GM18498 (cell line): ENCODE data around the gene DSG1.
"Not testable (repeated sequence)": the region's sequence is repeated elsewhere in the genome, so short reads cannot be mapped to it uniquely, and the experiment has no call there.

Experiments
- ATAC-seq: cut with Tn5 transposase; IDR thresholded peaks from one replicate; pipeline ENCODE4 v1.9.1; 2021; ENCODE audit warnings: mild to moderate bottlenecking, moderate library complexity; ENCODE audit not compliant: unreplicated experiment

The DSG1 gene

DNA sequence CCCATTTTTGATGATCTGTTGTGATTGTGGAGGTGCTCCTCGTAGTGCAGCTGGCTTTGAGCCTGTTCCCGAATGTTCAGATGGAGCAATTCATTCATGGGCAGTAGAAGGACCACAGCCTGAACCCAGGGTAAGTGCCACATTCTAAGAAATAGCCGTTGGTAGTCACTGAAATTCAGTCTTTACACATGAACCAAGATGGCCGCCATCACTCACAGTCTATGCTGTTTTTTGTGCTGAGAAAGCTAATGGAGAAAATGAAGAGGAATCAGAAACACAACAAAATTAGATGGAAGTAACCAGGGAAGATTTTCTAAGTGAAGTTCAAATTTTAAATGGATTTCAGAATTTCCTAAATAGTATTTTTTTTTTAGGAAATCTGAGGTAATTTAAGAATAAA lies 25.5 kb downstream of the DSG1 start:
- no peak for ATAC-seq

DNA sequence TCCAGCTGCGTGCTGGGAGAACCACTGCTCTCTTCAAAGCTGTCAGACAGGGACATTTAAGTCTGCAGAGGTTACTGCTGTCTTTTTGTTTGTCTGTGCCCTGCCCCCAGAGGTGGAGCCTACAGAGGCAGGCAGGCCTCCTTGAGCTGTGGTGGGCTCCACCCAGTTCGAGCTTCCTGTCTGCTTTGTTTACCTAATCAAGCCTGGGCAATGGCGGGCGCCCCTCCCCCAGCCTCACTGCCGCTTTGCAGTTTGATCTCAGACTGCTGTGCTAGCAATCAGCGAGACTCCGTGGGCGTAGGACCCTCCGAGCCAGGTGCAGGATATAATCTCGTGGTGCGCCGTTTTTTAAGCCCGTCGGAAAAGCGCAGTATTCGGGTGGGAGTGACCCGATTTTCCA lies 35.4 kb downstream of the DSG1 start:
- not testable (repeated sequence) for ATAC-seq

DNA sequence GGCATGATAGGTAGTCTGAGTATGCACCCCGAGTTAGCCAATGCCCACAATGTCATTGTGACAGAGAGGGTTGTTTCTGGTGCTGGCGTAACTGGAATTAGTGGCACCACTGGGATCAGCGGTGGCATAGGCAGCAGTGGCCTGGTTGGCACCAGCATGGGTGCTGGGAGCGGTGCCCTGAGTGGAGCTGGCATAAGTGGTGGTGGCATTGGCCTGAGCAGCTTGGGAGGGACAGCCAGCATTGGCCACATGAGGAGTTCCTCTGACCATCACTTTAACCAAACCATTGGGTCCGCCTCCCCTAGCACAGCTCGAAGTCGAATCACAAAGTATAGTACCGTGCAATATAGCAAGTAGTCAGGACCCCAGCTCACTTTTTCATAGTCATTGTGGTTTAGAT lies 37.0 kb downstream of the DSG1 start:
- no peak for ATAC-seq

DNA sequence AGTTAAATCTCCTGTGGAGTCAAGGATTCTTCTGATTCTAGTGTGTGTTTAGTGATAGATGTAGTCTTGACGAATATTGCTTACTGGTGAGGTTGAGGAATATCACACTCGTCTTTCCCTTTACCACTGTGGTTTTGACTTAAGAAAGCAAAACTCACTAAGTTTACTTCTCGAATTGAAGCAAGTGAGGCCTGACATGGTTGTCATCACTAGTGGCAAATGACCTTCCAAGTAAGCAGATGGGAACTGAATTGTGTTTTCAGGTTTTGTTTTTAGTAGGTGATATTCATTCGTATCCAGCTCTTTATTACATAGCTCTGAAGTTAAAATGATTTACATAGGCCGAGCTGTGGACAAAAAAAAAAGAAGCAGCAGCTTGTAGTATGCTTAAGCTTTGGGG lies 38.1 kb downstream of the DSG1 start:
- no peak for ATAC-seq

DNA sequence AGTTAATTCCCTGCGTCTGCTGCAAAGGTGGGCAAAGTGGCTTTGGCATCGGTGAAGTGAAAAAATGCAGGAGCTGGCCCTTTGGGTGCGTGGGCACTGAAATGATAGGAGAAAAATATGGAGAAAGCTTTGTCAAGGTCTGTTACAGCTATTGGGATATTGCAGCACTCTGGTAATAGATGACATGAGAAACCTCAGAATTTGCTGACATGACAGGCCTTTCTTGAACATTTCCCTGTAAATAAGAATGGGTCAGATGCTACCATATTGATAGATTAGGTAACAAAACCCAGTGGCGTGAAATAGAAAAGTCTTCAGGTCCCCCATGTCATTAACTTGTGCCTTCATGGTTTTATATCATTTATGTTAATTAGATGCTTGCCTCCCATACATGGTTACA lies 46.2 kb downstream of the DSG1 start:
- ATAC-seq, result no peak

DNA sequence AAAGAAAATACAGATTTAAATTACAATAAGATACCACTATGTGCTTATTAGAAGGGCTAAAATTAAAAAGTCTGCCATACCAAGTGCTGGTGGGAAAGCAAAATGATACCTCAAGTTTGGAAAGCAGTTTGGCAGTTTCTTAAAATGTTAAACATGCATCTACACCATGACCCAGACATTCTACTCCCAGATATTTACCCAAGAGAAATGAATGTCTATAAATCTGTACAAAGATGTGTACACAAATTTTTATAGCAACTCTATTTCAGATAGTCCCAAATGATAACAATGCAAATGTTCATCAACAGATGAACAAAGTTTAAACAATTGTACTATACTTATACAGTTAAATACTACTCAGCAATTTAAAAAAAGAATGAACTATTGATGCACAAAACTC lies 51.5 kb downstream of the DSG1 start:
- no peak for ATAC-seq

DNA sequence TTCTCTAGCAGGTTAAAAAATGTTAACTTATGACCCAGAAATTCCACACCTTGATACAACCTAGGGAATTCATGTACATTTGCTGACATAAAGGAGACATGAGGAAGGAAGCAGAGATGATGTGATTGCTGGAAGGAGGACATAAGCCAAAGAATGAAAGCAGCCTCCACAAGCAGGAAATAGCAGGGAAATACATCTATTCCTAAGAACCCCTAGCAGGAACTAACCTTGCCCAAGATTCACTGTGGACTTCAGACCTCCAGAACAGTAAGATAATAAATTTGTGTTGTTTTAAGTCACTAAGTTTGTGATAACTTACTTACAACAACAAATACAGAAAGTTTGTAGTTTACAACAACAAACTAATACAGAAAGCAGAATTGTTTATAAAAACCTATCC lies 54.0 kb downstream of the DSG1 start:
- ATAC-seq, result no peak

DNA sequence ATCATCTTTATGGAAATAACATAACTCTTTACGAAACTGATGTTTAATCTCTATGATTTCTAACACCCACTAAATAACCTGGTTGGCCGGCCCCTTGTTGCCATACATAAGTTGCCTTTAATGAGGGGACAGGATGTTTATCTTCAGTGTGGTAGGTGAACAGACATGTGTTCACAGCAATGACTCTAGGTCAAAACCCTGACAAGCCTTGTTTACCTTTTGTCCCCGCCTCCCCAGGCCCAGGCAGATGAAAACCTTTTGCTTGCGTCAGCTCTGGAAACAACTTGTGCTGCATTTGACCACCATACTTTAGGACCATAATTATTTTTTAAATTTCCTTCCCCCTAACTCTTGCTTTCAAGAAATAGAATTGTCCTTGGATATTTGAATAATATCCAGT lies 55.7 kb downstream of the DSG1 start:
- no peak for ATAC-seq

DNA sequence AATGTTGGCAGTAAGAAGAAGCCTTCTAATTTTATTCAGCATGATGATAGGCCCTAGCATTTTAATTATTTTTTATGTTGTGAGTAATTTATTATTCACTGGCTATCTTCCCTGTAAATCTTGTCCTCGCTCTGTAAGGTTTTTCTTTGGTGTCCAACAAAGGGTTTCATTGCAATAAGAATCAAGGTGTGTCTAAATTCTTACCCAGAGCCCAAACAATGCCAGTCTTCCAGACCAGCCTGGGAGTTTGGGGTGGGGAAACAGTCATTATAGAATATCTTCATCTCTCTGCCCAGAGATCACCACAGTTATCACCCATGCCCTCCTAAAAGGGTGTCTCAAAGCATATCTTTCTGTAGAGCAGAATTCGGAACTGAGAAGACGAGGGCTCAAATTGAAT lies 58.5 kb downstream of the DSG1 start, which contains the start of gene DSG4:
Gene DSG4, plus strand, starts transcription at position 301 of the 400 bp plus-strand sequence. CDS start 135 bp downstream, outside the sequence.
- ATAC-seq, result no peak

DNA sequence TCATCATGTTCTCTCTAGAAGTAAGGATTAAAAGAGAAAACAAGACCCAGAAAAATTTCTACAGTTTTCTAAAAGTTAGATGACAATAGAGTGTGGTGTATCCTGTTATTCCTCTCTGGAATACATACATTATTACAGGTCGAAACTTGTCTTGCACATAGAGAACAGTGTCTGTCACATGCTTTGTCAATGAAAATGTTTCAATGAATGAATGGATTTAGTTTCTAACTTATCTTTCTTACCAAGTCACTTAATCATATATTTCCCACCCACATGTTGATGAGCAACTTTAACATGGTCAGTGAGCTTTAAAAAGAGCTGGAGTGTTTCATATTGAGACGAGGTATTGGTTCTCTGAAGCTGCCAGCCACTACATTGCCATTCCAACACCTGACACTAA lies 63.0 kb downstream of the DSG1 start:
- ATAC-seq, result no peak

DNA sequence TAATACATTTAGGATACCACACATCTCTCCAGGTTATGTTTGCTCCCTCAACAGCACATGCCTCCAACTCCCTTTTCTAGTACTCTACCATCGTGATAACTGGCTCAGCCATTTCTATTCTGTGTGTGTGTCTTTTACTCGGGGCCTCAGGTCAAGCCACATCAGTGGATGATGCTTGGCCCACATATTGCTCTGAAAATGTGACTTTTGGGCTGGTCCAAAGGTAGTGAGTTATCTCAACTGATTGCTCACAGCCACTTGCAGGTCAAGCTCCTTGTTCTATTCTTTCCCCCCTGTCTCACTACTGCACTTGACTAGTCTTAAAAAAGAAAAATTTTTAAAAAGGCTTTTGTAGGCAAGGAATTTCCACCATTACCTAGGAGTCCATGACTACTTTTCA lies 64.1 kb downstream of the DSG1 start:
- no peak for ATAC-seq

DNA sequence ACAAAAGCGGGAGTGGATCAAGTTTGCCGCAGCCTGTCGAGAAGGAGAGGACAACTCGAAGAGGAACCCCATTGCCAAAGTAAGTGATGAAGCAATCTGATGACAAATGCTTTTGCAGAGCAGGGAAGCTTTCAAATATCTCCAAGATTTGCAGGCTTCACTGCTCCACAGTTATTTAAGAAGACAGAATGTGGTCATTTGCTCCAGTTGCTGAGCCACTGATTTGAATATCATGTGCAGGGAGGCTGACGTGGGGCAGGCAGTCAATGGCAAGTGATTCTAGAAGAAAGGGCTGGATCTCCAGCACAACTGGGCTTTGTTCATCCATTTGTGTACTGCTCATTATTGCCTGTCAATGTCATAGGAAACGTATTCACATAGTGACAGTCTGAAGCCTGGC lies 68.8 kb downstream of the DSG1 start:
- no peak for ATAC-seq

DNA sequence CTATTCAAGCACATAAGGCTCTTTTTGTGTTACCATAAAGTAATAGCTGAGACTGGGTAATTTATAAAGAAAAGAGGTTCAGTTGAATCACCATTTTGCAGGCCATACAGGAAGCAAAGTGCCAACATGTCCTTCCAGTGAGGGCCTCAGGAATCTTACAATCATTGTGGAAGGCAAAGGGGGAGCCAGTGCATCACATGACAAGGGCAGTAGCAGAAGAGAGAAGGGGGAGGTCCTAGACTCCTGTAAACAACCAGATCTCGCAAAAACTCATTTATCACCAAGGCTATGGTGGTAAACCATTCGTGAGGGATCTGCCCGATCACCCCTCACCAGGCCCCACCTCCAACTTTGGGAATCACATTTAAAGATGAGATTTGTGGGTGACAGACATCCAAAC lies 75.3 kb downstream of the DSG1 start:
- no peak for ATAC-seq

DNA sequence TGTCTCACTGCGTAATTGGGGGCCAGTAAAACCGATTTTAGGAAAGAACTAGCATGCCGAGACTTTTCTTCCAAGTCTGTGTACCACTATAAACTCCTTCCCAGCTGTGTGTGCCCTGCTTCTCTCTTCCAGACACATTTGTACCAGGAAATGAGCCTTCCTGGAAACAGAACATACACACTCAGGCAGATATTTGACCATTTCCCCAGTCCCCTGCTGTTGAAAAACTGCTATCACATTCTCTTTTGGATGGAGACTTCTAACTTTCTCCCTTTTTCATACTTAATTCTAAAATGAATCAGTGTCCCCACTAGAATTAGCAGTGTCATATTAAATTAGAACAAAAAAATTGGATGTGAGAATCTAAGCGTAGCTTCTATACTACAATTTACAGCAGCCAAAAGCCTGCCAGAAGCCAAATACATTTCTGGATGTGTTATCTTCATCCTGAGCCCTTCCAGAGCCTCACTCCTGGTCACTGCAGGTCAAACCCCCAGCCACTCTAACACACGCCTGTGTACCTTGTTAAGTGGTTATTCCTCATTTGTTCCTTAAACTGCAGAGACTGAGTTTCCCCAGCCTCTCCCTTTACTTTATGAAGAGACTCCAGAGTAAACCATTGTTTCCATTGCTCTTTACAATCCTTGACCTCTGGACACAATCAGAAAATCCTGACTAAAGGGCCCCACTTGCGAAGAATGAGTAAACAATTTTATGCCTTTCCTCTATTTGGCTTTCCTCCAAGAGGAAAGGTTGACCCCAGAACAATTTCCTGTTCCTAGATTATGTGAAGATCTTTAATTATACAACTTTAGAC lies 79.0 kb downstream of the DSG1 start:
- ATAC-seq, result no peak

DNA sequence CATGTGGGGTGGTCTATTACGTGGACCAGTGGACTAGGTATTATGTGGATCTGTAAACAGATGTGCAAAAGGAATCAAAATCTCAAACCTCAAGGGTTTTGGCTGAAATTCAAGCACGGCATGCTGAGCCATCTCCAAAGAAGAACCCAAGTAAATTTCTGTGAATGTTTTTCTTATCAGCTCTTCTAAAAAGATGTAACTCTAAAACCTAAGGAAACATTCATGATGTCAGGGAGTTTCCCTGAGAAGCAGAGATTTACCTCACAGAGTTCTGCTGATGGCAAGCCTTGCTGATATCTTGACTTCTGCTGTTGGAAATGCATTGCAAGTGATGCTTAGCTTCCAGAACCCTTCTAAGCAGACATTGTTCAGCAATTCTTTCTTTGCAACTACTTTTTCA lies 80.2 kb downstream of the DSG1 start:
- ATAC-seq, result no peak

DNA sequence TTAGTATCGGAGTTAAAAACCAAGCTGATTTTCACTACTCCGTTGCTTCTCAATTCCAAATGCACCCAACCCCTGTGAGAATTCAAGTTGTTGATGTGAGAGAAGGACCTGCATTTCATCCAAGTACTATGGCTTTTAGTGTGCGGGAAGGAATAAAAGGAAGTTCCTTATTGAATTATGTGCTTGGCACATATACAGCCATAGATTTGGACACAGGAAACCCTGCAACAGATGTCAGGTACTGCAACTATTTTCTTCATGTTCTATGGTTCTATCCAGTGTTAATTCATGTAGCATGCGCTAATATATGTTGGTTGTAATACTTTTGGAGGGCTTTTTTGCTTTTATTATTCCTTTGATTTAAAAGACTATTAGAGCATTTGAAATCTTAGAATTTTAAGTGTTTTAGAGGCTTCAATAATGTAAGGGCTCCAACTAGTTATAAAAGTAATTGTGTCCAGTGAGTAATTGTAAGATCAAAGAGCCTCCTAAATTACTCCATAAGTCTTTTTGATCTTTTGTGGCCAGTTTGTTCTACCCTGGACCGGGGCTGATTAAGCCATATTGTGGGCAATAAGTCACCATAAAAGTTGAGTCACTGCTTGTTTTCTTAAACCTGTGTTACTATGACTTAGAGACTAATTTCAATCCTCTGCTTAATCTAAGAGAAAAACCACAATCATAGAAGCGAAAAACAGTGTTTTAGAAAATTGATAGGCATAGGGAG lies 81.5 kb downstream of the DSG1 start:
- no peak for ATAC-seq

DNA sequence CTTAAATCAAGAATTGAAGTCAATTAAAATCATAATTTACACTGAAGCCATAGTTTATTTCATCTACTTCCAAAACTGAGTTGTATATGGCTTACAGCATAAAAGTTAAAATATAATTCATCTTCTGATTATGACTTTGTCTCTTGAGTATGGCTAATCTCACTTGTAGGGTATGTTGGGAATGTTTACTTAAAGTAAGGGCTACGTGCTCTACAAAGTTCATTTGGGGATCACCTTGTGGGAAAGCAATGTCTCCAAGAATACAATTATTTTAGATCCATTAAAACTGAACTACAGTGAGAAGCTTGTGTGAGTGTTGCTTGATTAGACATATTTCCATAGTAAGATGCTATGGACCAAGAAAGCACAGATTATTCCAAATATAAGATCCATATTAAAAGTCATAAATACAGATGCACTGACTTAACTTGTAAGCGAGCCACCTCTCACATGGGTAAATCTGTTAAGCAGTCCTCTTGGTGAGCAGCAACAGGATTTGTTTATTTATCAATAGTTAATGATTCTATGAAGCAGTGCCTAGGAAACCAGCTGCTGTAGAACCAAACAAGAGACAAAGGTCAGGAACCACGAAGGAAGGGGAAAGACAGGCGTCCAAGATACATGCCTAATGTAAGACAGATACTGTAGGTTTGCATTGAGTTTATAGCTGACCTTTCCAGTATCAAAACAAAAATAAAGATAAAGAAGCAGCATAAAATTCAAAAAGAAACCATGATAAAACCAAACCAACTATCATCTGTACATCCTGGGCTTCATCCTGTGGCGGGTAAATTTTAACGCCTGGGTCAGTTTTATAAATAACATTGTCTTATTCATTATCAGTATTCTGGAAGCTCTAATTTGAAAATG lies 83.4 kb downstream of the DSG1 start:
- no peak for ATAC-seq

DNA sequence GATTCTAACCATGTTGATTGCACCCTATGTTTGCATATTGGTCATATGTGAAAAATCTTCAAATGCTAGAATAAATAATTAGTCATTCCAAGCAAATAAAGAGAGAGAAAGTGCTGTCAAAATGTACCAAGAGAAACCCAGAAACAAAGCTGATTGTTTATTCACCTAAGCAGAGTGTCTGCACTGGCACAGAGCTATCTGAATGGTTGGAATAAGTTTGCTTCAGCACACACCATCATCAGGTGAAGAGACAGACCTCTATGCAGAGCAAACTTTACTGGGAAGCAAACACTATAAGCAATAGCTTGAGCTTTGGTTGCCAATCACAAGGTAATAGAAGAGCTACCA lies 84.0 kb downstream of the DSG1 start:
- ATAC-seq, result no peak

DNA sequence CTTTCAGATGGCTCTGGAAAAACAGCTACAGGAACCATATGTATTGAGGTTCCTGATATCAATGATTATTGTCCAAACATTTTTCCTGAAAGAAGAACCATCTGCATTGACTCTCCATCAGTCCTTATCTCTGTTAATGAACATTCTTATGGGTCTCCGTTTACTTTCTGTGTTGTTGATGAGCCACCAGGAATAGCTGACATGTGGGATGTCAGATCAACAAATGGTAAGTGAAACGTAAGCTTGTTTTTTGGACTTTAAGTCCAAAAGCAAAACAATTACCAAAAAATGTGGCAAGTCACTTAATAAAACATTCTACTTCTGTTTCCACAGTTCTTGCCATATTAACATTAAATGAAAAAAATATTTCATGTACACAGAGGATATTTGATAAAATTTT lies 85.4 kb downstream of the DSG1 start:
- ATAC-seq, result no peak
